ENCODE data around the gene GGA1.

The GGA1 gene

DNA sequence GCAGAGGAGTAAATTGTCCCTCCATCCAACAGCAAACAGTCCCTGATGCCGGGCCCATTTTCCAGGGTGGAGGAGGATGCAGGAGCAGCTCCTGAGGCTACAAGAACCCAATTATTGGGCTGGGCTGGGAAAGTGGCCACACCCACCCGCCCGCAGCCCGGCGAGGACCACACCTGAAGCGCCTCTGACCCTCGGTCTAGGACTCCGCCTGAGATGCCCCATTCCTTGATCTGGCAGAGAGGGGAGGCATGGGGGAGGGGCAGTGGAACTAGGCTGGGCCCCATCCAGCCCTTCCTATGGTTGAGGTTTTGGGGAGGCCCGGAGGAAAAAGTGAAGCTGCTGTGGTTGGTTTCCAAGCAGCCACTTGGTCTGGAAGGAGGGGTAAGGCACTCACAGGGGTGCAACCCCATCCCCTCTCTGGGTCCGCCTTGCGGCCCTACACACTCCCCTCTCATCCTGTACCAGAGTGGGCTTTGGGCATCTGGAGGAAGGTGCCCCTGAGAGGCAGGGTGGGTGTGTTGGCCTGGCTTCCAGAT, 64.4 kb downstream of the GGA1 start:
- no peak overlapping the region for H3K4me3 ChIP-seq (ENCODE audit: low read depth, low read length)
- TF ChIP-seq CTCF (IDR thresholded peaks at IDR 0.05; ENCODE audit: low read depth, low read length) = no peak
- DNase-seq (ENCODE audit: low read depth, low spot score) = no peak
- in situ Hi-C loops (cut with HindIII; ENCODE audit: low sequenced_read_pairs) = no loop called here

DNA sequence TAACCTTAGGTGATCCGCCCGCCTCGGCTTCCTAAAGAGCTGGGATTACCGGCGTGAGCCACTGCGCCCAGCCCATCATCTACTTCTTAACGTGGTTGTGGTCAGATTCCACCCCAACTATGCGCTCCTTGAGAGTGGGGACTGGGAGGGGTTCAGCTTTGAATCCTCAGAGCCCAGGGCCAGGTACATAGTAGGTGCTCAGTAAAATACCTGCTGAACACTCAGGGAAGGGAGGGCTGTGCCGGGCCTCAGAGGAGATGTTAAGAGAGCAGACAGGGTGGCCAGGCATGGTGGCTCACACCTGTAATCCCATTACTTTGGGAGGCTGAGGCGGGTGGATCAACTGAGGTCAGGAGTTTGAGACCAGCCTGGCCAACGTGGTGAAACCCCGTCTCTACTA, 65.6 kb downstream of the GGA1 start:
- in situ Hi-C loops (cut with HindIII; ENCODE audit: low sequenced_read_pairs) = no loop called here
- TF ChIP-seq CTCF (IDR thresholded peaks at IDR 0.05; ENCODE audit: low read depth, low read length) = no peak
- no peak overlapping the region for H3K4me3 ChIP-seq (ENCODE audit: low read depth, low read length)
- DNase-seq (ENCODE audit: low read depth, low spot score) = no peak

- peak; percentile 99 for DNase-seq (ENCODE audit: low read depth, low spot score)
- peak; percentile 19 for TF ChIP-seq CTCF (IDR thresholded peaks at IDR 0.05; ENCODE audit: low read depth, low read length)
- peak within 1 kb of the TSS; percentile 98 for H3K4me3 ChIP-seq (ENCODE audit: low read depth, low read length)
- in situ Hi-C loops (cut with HindIII; ENCODE audit: low sequenced_read_pairs) = no loop called here
Observed at GRCh38 chr22:37674951-37675929, 66.6 kb downstream of the GGA1 start, which contains the start of gene LGALS1. LGALS1 (plus strand) TSS chr22:37675636; CDS start chr22:37675703, 67 bp downstream.

DNA sequence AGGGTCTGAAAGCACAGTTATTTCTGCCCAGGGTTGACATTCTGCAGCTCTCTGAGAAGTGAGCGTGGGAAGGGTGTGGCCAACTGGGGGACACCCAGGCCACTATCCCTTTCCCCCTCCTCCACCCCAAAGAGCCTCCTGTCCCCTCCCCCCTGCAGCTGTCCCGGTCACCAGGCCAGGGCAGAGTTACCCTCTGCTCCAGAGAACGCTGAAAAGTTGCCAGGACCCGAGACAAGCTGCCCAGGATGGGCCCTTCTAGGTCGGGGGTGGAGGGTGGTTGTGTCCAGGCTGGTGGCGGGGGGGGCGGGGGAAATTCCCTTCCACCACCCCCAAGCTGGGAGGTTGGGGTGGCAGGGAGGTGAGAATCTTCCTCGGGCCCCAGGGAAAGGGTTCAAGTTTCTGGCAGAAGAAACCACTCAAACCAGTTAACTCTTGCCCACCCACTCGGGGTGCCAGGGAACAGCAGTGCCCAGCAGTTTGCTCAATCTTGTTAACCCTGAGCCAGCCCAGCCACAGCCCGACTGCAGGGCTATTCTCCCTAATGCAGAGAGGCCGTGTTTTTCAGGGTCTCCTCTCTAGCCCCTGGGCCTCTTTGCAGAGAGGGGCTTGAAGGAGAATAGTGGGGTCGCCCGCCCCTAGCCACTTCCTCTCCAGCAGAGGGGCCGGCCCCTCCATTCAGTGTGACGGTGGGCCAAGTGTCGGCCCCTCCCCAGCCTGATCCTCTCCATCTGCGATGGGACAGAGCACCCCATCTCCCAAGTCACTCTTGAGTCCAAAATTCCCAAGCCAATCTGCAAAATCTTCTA, 67.5 kb downstream of the GGA1 start:
- DNase-seq (ENCODE audit: low read depth, low spot score) = no peak
- in situ Hi-C loops (cut with HindIII; ENCODE audit: low sequenced_read_pairs) = no loop called here
- TF ChIP-seq CTCF (IDR thresholded peaks at IDR 0.05; ENCODE audit: low read depth, low read length) = no peak
- H3K4me3 ChIP-seq (ENCODE audit: low read depth, low read length) = peak overlapping the region; percentile 98

DNA sequence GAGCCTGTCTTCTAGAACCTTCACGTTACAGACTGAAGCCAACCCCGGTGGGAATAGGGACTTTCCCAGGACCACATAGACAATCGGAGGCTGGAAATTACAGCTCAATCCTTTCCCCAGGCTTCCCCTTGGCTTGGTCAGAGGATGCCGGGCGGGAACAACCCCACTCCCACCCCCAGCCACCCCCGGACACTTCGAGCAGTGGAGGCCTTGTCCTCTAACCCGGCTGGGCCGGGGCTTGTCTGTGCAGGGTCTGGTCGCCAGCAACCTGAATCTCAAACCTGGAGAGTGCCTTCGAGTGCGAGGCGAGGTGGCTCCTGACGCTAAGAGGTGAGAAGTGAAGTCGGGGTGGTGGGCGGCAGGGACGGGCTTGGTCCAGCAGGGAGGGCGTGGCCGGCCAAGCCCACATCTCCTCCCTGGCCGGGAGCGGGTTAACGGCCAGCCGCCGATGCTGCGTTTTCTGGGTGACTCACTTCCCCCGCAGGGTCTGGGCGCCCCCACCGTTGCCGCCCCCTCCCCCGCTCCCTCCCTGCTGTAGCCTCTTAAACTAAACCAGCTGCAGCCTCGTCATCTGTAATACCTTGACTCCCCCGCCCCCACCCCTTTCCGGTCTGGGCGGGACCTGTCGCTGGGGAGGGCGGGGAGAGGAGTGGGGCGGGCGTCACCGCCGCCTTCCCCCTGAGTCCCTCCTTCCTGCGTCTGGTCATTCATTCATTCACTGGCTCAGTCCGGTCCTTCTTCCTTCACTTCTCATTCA, 68.3 kb downstream of the GGA1 start:
- in situ Hi-C loops (cut with HindIII; ENCODE audit: low sequenced_read_pairs) = no loop called here
- peak; percentile 99 for DNase-seq (ENCODE audit: low read depth, low spot score)
- peak overlapping the region; percentile 98 for H3K4me3 ChIP-seq (ENCODE audit: low read depth, low read length)
- TF ChIP-seq CTCF (IDR thresholded peaks at IDR 0.05; ENCODE audit: low read depth, low read length) = no peak
